HepG2 (cell line): Measurements from ENCODE around the gene RHBG. TPM values are rescaled to one million over a fixed set of nuclear protein-coding genes. Genes with fewer than 3 reads are reported as not detected.
A peak's percentile ranks its signal among the peaks of the same experiment; 100 is the strongest.

Experiments
- ASH2L ChIP-seq: fragments of 300-600, 200-600 bp; sonication (generic); IDR thresholded peaks from 2 replicates; pipeline ENCODE4 v1.7.0; 2017; ENCODE audit warnings: low read depth, mild to moderate bottlenecking, moderate library complexity, mixed read lengths, low read length; ENCODE audit not compliant: insufficient read length
- CC2D1A ChIP-seq: sonication (generic); formaldehyde crosslinking; IDR thresholded peaks from 2 replicates; pipeline ENCODE4 v1.8.1; 2023; ENCODE audit warnings: mild to moderate bottlenecking, missing genetic modification reagents
- DNMT3B ChIP-seq: conservative IDR thresholded peaks from 2 replicates; pipeline ENCODE4 v1.6.1; 2016; ENCODE audit warnings: missing biosample characterization, control low read depth
- HIVEP1 ChIP-seq: sonication (generic); formaldehyde crosslinking; IDR thresholded peaks from 2 replicates; pipeline ENCODE4 v1.4.0; 2020; ENCODE audit warnings: mild to moderate bottlenecking, missing genetic modification reagents
- NR2F6 ChIP-seq, 2 experiments: IDR thresholded peaks; 2 replicates each; pipeline ENCODE4 v1.6.1; 2016; ENCODE audit warnings: antibody characterized with exemption in 1 of 2, mild to moderate bottlenecking in 1 of 2
- PHF5A ChIP-seq: IDR thresholded peaks from one replicate; pipeline ENCODE4 v1.6.1; 2018; ENCODE audit warnings: low read depth, missing genetic modification reagents; ENCODE audit not compliant: unreplicated experiment
- SP4 ChIP-seq: sonication (generic); formaldehyde crosslinking; IDR thresholded peaks from 2 replicates; pipeline ENCODE4 v1.8.1; 2023; ENCODE audit warnings: mild to moderate bottlenecking, missing genetic modification reagents
- YEATS2 ChIP-seq: sonication (generic); formaldehyde crosslinking; IDR thresholded peaks from 2 replicates; pipeline ENCODE4 v1.4.0; 2020; ENCODE audit warnings: missing genetic modification reagents, borderline replicate concordance
- ZBTB7A ChIP-seq: sonication (generic); formaldehyde crosslinking; IDR thresholded peaks from 2 replicates; pipeline ENCODE4 v1.8.0; 2022; ENCODE audit warnings: mild to moderate bottlenecking, missing genetic modification reagents
- ZNF24 ChIP-seq: fragments of 450-650 bp; IDR thresholded peaks from 2 replicates; pipeline ENCODE4 v1.6.1; 2017; ENCODE audit warnings: antibody characterized with exemption, mild to moderate bottlenecking
- ZNF263 ChIP-seq: sonication (generic); formaldehyde crosslinking; IDR thresholded peaks from 2 replicates; pipeline ENCODE4 v1.4.0; 2020; ENCODE audit warnings: missing genetic modification reagents
- ZNF276 ChIP-seq: sonication (generic); formaldehyde crosslinking; IDR thresholded peaks from 2 replicates; pipeline ENCODE4 v1.4.0; 2020; ENCODE audit warnings: mild to moderate bottlenecking, low read depth, missing genetic modification reagents
- ZNF350 ChIP-seq: sonication (generic); formaldehyde crosslinking; IDR thresholded peaks from 2 replicates; pipeline ENCODE4 v1.4.0; 2020; ENCODE audit warnings: mild to moderate bottlenecking, low read depth, missing genetic modification reagents, borderline replicate concordance
- ZNF441 ChIP-seq: sonication (generic); formaldehyde crosslinking; IDR thresholded peaks from 2 replicates; pipeline ENCODE4 v1.7.0; 2021; ENCODE audit warnings: missing genetic modification reagents, borderline replicate concordance
- ZNF501 ChIP-seq: sonication (generic); formaldehyde crosslinking; IDR thresholded peaks from 2 replicates; pipeline ENCODE4 v1.5.1; 2020; ENCODE audit warnings: mild to moderate bottlenecking, moderate library complexity, missing genetic modification reagents
- ZNF687 ChIP-seq: sonication (generic); formaldehyde crosslinking; IDR thresholded peaks from 2 replicates; pipeline ENCODE4 v1.5.1; 2020; ENCODE audit warnings: mild to moderate bottlenecking, missing genetic modification reagents, moderate library complexity
- ZNF710 ChIP-seq: sonication (generic); formaldehyde crosslinking; IDR thresholded peaks from 2 replicates; pipeline ENCODE4 v1.5.0; 2020; ENCODE audit warnings: mild to moderate bottlenecking, missing genetic modification reagents, borderline replicate concordance
- ZNF768 ChIP-seq: sonication (generic); formaldehyde crosslinking; IDR thresholded peaks from 2 replicates; pipeline ENCODE4 v1.4.0; 2020; ENCODE audit warnings: missing genetic modification reagents
- polyA plus RNA-seq, 8 experiments: library from polyadenylated mRNA; depleted of rRNA in 3 of 8; stranded (reverse) in 7 of 8; unstranded in 1 of 8; fragments of >200 nt; fragmentation: Illumina TruSeq in 4 of 8; extraction: Trizol in 4 of 8; gene quantifications; 2 replicates each; pipeline versions ENCODE4 v1.2.1 to v1.2.3, GENCODE V29; 2011 to 2016; ENCODE audit warnings: low read depth in 4 of 8, missing spikeins in 1 of 8, mixed read lengths in 1 of 8; ENCODE audit not compliant: insufficient read depth in 1 of 8
- total RNA-seq, 5 experiments: library from RNA; depleted of rRNA; stranded (reverse); fragments of >200 nt; fragmentation: Illumina TruSeq; extraction: Trizol; gene quantifications; 2 replicates each; pipeline ENCODE4 v1.2.3, GENCODE V29; 2016; ENCODE audit warnings: low read depth in 1 of 5

Gene RHBG
- total and polyA plus RNA-seq, 2 of the 13 experiments (the other 11 are each of a cell fraction or from before 2014, with no cell fraction given), result 61.8 to 73.5 TPM

GRCh38 chr1:156356875-156357534, 12.0 kb upstream of the RHBG start (continued):
- peak; percentile 61; the same call in 1 of the 2 replicates for TF ChIP-seq ZNF24
- TF ChIP-seq ZNF263 (CRISPR knock-in tag), result peak; percentile 87
- peak; percentile 16; the same call in 1 of the 2 replicates for TF ChIP-seq YEATS2
- 0 out of 2 replicates have a peak, but pooled peaks have one; percentile 73 for TF ChIP-seq ZBTB7A (CRISPR knock-in tag)
- peak; percentile 67; the same call in 1 of the 2 replicates for TF ChIP-seq ZNF768 (CRISPR knock-in tag)
- no peak for TF ChIP-seq ASH2L
- peak; percentile 49; the same call in 1 of the 2 replicates for TF ChIP-seq ZNF710 (CRISPR knock-in tag)
- no peak for TF ChIP-seq ZNF441 (CRISPR knock-in tag)
- TF ChIP-seq HIVEP1, result peak; percentile 42; the same call in 1 of the 2 replicates
- no peak for TF ChIP-seq NR2F6 (IDR thresholded peaks at IDR 0.05)
- peak; percentile 68; the same call in 1 of the 2 replicates for TF ChIP-seq NR2F6 (CRISPR knock-in tag; IDR thresholded peaks at IDR 0.05)
- peak; percentile 65; the same call in 1 of the 2 replicates for TF ChIP-seq ZNF350
- no peak for TF ChIP-seq DNMT3B (CRISPR knock-in tag)
- peak; percentile 60; the same call in 1 of the 2 replicates for TF ChIP-seq SP4
- TF ChIP-seq ZNF276 (CRISPR knock-in tag), result no peak
- TF ChIP-seq PHF5A (CRISPR knock-in tag), result peak; percentile 32
- TF ChIP-seq ZNF687 (CRISPR knock-in tag), result peak; percentile 79
- TF ChIP-seq CC2D1A, result no peak
- TF ChIP-seq ZNF501 (CRISPR knock-in tag), result peak; percentile 53; the same call in 1 of the 2 replicates
